NCI-H1105 treated with DMSO at 0.1 percent for 48 hours (cell line): Measurements from ENCODE around the gene CCBE1.
A peak's percentile ranks its signal among the peaks of the same experiment; 100 is the strongest.
"Not testable (repeated sequence)": the region's sequence is repeated elsewhere in the genome, so short reads cannot be mapped to it uniquely, and the experiment has no call there.

Experiments used
- DNase-seq: peaks from one replicate; lab custom pipeline; 2025; lab: John Stamatoyannopoulos, UW

The CCBE1 gene

DNA sequence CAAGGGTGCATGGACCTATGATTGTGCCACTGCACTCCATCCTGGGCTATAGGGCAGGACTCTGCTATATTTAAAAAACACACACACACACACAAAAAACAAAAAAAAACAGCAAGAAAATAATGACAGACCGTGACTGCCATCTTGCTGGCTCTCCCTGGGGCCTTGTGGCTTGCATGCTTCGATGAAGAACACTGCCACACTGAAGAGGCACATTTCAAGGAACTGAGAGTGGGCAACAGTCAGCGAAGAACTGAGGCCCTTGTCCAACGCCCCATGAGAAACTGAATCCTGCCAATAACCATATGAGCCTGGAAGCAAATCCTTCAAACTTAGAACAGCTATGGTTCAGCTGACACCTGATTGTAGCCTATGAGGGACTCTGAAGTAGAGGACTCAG lies 158.1 kb downstream of the CCBE1 start:
- DNase-seq, result no peak

DNA sequence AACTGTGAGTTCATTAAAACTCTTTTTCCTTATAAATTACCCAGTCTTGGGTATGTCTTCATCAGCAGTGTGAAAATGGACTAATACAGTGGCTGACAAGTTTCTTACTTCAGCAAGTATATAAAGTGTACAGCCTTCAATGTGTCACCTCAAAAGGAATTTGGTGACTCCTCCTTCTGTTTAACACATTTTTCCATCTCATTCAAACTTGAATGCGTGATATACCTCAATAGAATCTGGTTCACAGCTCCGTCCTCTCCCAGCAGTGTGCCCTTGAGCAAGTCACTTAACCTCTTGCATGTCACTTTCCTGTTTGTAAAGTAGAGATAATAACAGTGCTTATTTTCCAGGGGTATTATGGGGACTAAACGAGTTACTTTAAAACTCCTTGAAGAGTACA lies 159.6 kb downstream of the CCBE1 start:
- no peak for DNase-seq

DNA sequence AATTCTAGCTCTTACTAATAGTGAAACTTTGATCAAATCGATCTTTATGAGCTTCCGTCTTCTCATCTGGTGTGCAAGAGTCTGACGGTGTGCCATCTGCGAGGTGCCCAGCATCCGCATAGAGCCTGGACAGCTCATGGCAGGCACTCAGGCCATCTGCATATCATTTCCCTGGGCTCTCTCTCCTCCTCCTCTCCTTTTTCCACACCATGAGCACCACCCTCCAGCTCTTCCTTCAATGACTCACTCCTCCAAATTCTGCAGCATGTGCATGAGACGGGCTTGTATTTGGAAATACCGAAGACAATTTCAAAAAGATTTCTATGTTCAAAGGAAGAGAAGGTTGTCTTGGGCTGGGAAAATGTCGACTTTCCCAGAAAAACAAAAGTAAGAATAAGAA lies 161.1 kb downstream of the CCBE1 start:
- no peak for DNase-seq

DNA sequence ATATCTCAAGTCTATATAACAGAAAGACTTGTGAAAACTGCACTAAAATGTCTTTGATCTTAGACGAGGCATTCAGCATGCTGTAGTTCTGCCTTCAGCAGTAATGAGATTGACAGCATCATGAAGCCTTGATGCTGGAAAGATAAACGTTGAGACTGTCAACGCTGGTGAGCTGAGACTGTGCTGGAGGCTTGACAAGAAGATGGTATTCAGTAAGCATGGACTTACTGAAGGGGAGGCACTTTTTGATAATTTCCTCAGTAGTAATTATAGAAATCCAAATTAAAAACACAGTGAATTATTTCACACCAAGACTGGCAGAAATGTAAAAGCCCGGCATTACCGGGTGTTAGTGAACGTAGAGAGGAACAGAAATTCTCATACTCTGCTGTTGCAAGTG lies 162.2 kb downstream of the CCBE1 start:
- DNase-seq, result no peak

DNA sequence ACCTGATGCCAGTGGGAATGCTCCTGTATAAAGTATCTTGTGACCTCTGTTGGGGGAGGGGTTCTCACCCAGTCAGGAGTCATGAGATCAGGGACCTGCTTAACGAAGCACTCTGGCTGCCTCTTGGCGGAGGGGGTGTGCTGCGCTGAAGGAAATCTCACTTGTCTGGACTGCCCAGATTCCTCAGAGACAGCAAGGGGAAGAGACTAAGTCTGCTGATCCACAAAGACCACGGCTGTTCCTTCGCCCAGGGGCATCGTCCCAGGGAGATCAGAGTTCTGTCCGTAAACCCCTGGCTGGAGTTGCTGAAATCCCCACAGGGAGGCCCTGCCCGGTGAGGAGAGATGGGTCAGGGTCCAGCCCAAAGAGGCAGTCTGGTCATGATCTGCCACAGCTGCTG lies 168.4 kb downstream of the CCBE1 start:
- DNase-seq, result no peak

DNA sequence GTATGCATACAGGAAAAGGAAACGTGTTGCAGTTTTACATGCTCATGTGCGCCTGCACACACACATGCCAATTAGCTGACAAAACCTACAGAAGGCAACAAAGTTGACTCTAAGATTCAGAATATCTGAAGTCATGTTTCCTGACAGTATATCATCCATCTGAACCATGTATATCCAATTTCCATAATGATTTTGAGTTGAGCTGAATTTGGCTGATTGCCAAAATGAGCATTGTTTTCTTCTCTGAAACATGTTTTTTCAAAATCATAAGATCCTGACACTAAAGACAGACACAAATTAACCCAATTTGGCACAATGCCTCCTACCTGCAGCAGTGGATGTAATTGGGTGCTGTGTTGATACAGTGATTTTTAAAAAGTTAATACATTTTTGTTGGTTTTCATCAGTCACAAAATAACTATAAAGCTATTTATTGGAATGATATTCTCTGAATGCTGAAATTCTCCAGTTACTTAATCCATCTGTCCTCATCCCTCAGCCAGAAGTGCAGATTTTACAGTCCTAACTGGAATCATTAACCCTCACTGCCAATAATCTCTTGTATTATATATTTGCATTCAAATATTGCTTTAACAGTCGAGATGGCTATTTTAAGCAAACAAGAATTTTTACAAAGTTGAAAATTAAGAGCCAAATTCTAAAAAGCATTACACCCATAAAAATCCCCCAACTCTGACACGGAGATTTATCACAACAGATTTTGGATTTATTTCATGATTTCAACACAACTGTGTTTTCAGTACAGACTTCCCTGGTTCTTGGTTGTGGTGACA lies 176.5 kb downstream of the CCBE1 start:
- DNase-seq, result peak; percentile 78

DNA sequence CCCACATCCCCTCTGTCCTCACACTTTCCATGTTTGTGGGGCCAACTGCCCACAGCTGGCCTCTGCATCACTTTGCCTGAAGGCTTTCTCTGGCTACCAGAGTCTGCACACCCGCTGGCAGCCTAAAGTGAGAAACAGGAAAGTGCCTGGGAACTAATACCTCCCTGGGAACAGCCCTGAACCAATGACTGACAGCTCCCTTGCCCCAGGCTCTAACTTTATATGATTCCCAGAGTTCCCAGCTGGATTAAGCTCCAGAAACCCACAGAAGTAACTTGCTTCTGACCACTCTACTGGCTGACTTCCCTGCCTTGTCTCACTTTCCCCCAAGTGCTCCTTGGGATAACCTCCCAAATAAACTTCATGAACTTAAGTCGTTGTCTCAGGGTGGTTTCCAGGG lies 178.5 kb downstream of the CCBE1 start:
- DNase-seq, result no peak

DNA sequence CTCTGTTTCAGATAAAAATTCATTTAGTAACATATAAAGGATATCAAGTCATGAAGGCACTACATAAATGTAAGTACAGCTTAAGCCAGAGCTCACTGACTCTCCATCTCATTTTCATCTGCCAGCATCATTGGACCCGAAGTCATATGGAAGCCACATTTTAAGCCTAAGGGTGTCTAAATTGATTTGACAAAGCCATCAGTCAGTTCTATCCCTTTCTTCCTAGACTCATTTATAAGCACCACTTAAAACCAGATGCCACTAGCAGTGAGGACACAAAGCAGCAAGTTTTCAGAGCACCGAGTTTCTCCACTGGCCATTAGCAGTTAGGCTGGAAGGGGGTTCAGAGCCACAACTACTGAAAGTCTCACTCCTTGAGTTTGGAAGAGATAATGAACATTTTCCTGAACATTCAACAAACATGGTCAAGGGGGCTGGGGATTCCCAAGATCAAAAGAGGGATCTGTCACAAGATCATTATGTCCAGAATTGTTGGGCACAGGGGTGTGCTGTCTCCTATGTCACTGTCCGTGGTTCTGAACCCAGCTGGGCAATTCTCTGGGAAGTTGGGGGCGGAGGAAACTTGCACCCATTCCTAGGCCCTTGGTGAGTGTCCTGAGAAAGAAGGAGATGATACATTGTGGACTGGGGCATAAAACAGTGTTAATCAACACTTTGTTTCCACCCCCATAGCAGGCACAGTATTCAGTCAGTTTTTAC lies 179.6 kb downstream of the CCBE1 start:
- no peak for DNase-seq

DNA sequence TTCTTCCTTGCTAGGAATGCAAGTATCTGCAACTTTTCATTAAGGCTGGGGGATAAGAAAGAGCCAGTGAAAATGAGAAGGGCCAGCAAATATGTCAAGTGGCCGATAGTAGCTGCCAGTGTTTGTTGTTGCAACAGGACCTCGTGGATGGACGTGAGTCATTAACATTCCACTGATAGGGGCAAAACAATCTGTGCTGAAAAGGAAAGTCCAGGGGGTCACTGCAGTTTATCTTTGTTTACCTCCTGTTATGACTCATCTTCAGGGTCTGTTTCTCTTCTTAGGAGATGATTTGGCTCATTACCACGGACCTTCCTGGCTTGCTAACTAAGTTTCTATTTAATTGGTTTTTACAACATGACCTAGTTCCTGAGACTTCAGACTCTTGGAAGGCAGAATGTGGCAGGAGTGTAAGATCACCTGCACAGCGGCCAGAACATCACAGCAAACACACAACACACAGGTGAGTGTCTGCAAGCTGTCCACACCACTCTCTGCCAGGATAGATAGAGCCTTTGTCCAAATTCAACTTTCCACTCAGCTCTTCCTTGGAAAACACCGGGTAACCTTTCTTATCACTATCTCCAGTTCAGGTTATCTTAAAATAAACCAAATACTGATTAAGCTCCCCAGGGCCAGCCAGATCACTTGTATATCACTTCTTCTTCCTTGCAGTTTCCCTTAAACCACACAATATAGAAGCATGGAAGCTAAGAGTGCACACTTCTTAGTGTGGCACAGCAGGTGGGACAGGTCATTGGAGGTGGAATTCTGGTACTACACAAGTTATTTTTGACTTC lies 180.7 kb downstream of the CCBE1 start:
- no peak for DNase-seq

DNA sequence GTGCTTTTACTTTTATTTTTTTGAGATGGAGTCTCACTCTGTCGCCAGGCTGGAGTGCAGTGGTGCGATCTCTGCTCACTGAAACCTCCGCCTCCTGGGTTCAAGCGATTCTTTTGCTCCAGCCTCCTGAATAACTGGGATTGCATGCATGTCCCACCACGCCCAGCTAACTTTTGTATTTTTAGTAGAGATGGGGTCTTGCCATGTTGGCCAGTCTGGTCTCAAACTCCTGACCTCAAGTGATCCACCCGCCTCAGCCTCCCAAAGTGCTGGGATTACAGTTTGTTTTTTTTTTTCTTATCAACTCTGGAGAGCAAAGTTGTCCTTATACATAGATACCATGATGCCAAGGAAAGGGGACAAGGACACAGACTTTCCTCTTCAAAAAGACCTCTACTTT lies 181.3 kb downstream of the CCBE1 start:
- not testable (repeated sequence) for DNase-seq

DNA sequence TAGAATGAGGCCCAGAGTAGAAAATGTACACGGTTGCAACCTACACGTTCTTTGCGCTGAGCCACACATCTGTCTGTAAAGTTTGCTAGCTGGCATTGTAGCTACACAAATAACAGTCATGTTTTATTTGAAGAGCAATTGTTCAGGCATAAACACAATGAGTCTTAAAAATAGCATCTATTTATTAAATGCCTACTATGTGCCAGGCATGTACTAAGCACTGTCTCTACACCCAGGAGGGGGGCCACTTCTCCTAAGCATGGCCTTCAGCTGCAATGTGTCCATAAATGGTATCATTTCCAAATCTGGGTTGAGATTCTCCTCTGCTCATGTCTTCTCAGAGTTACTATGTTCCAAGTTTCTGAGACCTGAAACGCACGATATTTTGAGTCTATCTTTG lies 182.1 kb downstream of the CCBE1 start:
- DNase-seq, result no peak

DNA sequence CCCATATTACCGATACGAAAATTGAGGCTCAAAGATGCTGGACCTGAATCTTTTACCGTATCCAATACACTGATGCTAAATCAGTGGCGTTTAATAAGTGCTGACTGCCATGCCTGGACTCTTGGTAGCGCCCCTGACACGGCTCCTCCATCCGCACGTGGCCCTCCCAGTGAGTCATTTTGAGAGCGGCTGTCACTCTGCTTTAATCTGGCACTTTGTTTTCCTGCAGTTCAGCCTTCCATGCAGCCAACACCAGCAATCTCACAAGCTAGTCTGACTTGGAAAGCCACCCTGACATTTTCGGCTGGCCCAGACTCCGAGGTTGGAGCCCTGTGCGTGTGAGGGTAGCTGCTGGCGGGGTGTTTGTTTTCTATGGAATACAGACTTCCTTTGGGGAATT lies 183.0 kb downstream of the CCBE1 start:
- no peak for DNase-seq

DNA sequence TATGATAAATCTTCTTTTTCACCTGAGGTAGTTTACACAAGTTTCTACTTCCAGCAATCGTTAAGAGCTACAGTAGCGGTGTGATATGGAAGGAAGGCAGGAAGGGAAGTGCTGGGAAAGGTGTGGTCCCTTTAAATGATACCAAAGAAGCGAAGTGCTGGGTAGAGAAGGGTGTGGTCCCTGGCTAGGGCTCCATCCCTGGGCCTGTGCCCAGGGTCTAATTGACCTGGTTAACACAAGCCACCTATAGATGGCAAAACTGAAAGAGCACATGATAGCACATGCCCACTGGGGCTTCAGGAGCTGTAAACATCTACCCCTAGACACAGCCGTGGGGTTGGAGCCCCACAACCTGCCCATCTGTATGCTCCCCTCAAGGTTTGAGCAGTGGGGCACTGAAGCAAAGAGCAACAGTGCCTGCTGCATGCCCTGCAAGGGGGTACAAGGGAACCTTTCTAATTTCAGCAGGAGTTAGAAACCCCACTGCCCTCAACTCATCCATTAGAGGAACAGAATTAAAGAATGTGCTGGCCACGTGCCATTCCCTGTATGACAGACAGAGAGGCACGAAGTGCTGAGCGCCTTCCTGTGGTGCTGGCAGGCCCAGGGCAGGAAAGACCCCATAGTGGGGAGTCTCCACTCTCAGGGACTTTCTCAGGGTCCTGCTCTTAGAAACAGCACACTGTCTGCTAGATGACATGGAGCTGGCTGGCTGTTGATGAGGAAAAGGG lies 185.0 kb downstream of the CCBE1 start:
- DNase-seq, result peak; percentile 77

DNA sequence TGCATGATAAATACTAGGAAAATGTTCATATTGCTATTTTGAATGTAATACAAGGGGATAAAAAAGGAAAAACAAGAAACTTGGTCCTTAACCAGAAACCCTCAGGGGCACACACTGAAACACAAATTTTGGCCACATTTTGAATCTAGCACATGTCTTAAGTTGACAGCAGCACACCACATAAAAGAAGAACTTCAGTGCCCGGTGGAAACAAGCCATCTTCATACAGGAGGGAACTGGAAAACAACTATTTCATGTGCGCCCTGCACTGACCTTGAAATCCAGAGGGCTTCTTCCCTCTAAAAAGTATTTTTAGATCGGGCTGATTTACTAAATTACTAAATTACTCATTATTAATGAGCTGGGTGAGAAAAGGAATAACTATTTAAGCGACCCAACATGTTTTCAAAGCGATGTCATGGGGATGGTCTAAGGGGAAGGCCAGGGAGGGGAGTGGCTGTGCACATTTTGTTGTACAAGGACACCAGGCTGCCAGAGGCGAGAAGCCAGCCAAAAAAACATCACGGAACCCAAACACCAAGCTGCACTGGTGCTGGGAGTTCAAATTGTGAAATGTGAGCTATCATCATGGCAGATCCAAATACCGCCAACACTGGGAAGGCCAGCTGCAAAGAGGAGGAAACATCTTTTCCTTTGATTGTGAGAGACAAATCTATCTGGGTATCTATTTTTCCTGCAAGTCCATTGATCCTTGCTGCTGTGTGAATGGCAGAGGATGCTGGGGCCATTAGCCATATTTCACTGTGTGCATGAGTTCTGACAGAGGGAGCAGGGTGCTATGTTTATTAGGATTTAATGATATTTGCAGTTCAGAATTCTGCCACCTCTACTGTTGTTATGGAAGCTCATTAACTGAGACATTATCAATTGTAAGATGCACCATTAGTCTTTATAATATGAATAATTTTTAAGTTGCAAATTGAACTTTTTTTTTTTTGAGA lies 187.5 kb downstream of the CCBE1 start:
- no peak for DNase-seq

DNA sequence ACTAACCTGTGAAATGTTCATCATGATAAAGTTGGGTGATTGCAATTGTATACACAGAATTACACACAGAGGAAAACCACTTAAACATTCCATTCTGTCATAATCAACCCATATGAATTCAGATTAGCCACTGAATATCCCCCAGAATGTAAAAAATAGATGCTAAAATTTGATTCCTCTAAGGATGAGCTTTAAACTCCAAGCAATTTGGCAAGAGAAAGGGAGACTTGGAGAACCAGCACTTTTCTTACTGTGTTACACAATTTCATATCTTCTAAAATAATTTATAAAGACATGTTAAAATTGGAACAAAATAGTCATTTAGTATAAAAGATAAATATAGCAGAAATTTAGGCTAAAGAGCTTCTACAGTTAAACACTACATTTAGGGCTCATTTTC lies 191.9 kb downstream of the CCBE1 start:
- DNase-seq, result no peak

DNA sequence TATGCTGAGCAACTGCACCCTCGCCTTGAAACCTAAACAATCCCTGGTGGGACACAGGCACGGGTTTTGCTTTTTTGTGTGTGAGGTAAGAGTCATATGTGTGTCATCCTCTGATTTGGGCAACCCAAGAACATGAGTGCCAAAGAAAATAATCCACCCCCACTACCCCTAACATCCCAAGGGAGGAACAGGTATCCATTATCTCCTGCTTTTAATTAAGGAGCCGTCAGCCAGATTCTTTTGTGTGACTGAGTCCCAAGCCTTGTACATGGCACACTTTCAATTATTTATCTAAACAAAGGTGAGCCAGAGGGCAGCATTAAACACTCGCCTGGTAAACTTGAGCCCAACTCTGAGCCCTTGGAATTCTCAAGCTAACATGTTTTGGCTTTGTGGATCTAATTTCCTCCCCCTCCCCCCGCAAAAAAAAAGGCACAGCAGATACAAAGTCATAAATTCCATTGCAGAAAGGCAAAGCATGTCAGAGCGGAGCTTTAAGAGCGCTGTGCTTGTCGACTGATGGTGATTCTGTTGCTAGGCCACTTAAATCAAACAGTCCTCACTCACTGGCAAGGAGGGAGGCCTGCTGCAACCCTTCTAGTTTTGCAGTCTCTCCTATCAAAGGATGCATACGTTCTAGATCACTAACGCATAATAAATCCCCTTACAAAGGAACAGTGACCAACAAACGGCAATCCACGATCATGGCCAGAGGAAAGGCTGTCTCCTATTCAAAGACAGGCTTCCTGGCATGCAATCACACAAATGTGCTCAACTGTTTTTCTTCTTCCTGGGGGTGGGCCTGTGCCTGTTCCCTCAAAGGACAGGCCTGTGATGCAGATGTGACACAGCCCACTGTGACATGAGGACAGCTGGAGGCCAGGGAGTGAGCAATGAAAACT lies 194.7 kb downstream of the CCBE1 start:
- no peak for DNase-seq

DNA sequence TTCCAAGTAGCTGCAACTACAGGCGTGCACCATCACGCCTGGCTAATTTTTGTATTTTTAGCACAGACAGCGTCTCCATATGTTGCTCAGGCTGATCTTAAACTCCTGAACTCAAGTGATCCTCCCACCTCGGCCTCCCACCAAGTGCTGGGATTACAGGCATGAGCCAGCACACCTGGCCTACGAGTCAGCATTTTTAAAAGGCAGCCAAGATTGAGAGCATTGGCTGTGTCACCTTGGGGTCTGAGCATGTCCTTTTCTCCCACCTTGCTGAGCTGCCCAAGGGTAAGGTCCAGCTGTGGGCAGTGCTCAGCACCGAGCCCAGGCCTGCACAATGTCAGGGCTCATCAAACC lies 195.3 kb downstream of the CCBE1 start:
- no peak for DNase-seq

DNA sequence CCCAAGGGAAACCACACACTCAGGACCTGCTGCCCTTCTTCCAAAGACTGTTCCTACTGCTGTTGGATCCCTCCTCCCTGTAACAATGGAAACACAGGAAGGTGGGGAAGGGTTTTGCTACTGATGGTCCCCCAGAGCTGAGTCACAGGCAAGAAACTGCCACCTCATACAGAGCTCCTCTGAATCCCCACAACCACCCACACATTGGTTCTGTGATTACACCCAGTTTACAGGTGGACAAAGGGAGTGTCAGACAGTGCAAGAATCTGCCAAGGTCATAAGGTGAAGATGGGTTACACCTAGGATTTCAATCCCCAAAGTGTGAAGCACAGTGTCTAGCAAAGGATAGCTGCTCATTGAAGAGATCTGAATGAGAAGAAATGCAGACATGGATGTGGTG lies 196.5 kb downstream of the CCBE1 start:
- no peak for DNase-seq

DNA sequence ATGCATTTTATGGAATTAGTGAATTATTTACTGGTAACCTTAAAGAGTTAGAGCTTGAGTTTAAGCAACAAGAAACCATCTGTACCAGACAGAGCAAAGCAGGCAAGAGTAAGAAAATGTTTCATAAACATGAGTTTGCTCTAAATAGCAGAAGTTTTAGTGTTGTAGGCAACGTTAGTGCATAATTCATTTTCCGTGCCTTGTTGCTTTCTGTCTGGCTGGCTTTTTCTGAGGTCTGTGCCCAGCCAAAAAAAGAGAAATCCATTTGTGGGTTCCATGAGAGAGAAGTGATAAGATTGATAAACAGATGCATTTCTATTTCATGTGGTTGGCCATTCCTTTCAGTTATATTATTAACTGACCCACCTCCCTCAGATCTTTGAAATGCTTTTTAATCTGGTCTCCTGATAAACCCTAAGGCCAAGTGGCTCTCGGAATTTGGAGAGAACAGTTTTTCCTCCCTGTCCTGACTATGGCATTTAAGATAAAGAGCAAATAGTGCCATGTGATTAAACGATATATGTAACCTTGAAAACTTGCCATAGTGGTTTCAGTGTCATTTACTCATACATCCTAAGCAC lies 198.6 kb downstream of the CCBE1 start:
- no peak for DNase-seq
